K562 (cell line): ENCODE data around the gene PHF21B. TPM values are rescaled to one million over a fixed set of nuclear protein-coding genes. Genes with fewer than 3 reads are reported as not detected.

ENCODE experiments used
- CHD4 ChIP-seq: fragments of 200-600 bp; sonication (generic); IDR thresholded peaks from 3 replicates; pipeline ENCODE4 v1.6.1; 2012; ENCODE audit warnings: low read depth, mild to moderate bottlenecking, mixed read lengths, low read length, inconsistent platforms; ENCODE audit not compliant: insufficient read depth, insufficient replicate concordance, poor library complexity, severe bottlenecking
- DPF2 ChIP-seq: fragments of 450-650 bp; IDR thresholded peaks from 2 replicates; pipeline ENCODE4 v1.6.1; 2016
- ERF ChIP-seq: fragments of 450-650 bp; formaldehyde crosslinking; IDR thresholded peaks from 2 replicates; pipeline ENCODE4 v1.4.0; 2020; ENCODE audit warnings: mild to moderate bottlenecking, mixed read lengths
- GABPB2 ChIP-seq: fragments of 250-450 bp; sonication (Bioruptor Pico); conservative IDR thresholded peaks from 2 replicates; pipeline ENCODE4 v1.5.1; 2021; ENCODE audit warnings: mild to moderate bottlenecking
- NFE2L1 ChIP-seq: fragments of 450-650 bp; IDR thresholded peaks from 2 replicates; pipeline ENCODE4 v1.6.1; 2016; ENCODE audit warnings: missing genetic modification characterization, low read depth, mild to moderate bottlenecking, missing compliant biosample characterization, moderate library complexity, borderline replicate concordance
- TAF9B ChIP-seq: fragments of 450-650 bp; IDR thresholded peaks from 2 replicates; pipeline ENCODE4 v1.6.1; 2018; ENCODE audit warnings: mild to moderate bottlenecking; ENCODE audit not compliant: partially characterized antibody
- ZNF324 ChIP-seq: fragments of 250-450 bp; sonication (Bioruptor Pico); IDR thresholded peaks from 2 replicates; pipeline ENCODE4 v1.4.0; 2020; ENCODE audit warnings: mild to moderate bottlenecking
- ZNF57 ChIP-seq: fragments of 450-650 bp; formaldehyde crosslinking; IDR thresholded peaks from 2 replicates; pipeline ENCODE4 v1.4.0; 2020; ENCODE audit warnings: mild to moderate bottlenecking, moderate library complexity
- ZNF79 ChIP-seq: fragments of 250-450 bp; sonication (Bioruptor Pico); IDR thresholded peaks from 2 replicates; pipeline ENCODE4 v1.4.0; 2020; ENCODE audit warnings: low read depth, mild to moderate bottlenecking, moderate library complexity
- polyA plus RNA-seq, 8 experiments: library from polyadenylated mRNA; depleted of rRNA in 4 of 8; stranded (reverse) in 5 of 8; unstranded in 3 of 8; fragments of >200 nt; fragmentation: Nextera tagmentation in 2 of 8; fragmentation: Illumina TruSeq in 1 of 8; extraction: Ambion mirVana in 2 of 8; extraction: Trizol in 1 of 8; gene quantifications; 2 replicates each; pipeline versions ENCODE4 v1.2.1 to v1.2.3, GENCODE V29; 2011 to 2014; ENCODE audit warnings: inconsistent platforms in 1 of 8, missing spikeins in 1 of 8
- total RNA-seq, 7 experiments: library from RNA; depleted of rRNA in 6 of 7; stranded (reverse); fragments of >200 nt in 6 of 7; fragmentation: Illumina TruSeq in 2 of 7; extraction: Trizol in 2 of 7; gene quantifications; 2 replicates each; pipeline versions ENCODE4 v1.2.1 to v1.2.3, GENCODE V29; 2011 to 2021; ENCODE audit warnings: low replicate concordance in 1 of 7
- TF ChIP-seq, protein P1 (sequence below): fragments of 450-650 bp; IDR thresholded peaks from 2 replicates; pipeline ENCODE4 v1.7.1; 2018; ENCODE audit warnings: mild to moderate bottlenecking, low read depth; ENCODE audit not compliant: partially characterized antibody
- TF ChIP-seq, protein P2 (sequence below): fragments of 450-650 bp; IDR thresholded peaks from 2 replicates; pipeline ENCODE4 v1.6.1; 2014; ENCODE audit warnings: low read depth, mild to moderate bottlenecking, moderate library complexity, borderline replicate concordance
- TF ChIP-seq, protein P3 (sequence below), 3 experiments: fragments of 200-800 bp in 1 of 3; sonication (Bioruptor generic) in 1 of 3; sonication (generic) in 1 of 3; formaldehyde crosslinking in 1 of 3; IDR thresholded peaks; 2 replicates each; pipeline versions ENCODE4 v1.6.1 to v1.8.0; 2016 to 2022; ENCODE audit warnings: mild to moderate bottlenecking in 2 of 3, missing compliant biosample characterization in 2 of 3, missing genetic modification characterization in 2 of 3, missing genetic modification reagents in 1 of 3
- TF ChIP-seq, protein P4 (sequence below): IDR thresholded peaks from 3 replicates; pipeline ENCODE4 v1.6.1; 2011; ENCODE audit warnings: borderline replicate concordance, mild to moderate bottlenecking, moderate library complexity; ENCODE audit not compliant: insufficient read length; ENCODE audit errors: extremely low read depth

PHF21B gene
- total and polyA plus RNA-seq, 9 of the 15 experiments (the other 6 are each of a cell fraction or from before 2014, with no cell fraction given): 0.04 TPM; not detected in 8

DNA sequence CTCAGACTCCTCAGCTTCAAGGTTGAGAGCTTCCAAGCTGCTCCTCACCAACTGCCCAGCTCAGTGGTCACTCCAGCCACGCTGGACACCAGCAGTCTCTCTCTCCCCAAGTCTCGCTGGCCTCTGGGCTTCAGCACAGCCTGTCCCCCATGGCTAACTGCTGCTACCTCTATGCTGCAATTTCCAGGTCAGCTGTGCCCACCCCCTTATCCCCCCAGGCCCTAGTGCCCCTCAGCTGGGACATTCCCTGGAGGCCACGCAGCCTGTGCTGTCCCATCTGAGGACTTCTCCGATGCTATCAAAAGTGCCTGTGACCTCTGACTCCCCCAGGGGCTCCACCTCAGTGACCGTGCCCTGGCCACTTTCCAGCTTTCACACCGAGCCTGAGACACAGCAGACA lies 37.5 kb upstream of the PHF21B start (continued):
- TF ChIP-seq, protein P1, sequence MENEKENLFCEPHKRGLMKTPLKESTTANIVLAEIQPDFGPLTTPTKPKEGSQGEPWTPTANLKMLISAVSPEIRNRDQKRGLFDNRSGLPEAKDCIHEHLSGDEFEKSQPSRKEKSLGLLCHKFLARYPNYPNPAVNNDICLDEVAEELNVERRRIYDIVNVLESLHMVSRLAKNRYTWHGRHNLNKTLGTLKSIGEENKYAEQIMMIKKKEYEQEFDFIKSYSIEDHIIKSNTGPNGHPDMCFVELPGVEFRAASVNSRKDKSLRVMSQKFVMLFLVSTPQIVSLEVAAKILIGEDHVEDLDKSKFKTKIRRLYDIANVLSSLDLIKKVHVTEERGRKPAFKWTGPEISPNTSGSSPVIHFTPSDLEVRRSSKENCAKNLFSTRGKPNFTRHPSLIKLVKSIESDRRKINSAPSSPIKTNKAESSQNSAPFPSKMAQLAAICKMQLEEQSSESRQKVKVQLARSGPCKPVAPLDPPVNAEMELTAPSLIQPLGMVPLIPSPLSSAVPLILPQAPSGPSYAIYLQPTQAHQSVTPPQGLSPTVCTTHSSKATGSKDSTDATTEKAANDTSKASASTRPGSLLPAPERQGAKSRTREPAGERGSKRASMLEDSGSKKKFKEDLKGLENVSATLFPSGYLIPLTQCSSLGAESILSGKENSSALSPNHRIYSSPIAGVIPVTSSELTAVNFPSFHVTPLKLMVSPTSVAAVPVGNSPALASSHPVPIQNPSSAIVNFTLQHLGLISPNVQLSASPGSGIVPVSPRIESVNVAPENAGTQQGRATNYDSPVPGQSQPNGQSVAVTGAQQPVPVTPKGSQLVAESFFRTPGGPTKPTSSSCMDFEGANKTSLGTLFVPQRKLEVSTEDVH: no peak
- no peak for TF ChIP-seq GABPB2 (CRISPR knock-in tag)
- TF ChIP-seq, protein P2, sequence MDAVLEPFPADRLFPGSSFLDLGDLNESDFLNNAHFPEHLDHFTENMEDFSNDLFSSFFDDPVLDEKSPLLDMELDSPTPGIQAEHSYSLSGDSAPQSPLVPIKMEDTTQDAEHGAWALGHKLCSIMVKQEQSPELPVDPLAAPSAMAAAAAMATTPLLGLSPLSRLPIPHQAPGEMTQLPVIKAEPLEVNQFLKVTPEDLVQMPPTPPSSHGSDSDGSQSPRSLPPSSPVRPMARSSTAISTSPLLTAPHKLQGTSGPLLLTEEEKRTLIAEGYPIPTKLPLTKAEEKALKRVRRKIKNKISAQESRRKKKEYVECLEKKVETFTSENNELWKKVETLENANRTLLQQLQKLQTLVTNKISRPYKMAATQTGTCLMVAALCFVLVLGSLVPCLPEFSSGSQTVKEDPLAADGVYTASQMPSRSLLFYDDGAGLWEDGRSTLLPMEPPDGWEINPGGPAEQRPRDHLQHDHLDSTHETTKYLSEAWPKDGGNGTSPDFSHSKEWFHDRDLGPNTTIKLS: no peak
- TF ChIP-seq, protein P3, sequence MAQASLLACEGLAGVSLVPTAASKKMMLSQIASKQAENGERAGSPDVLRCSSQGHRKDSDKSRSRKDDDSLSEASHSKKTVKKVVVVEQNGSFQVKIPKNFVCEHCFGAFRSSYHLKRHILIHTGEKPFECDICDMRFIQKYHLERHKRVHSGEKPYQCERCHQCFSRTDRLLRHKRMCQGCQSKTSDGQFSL (CRISPR knock-in tag; IDR thresholded peaks at IDR 0.05): no peak
- TF ChIP-seq, protein P3 (tag; IDR thresholded peaks at IDR 0.05): no peak
- no peak for TF ChIP-seq ZNF324 (CRISPR knock-in tag)
- TF ChIP-seq ZNF79: no peak
- TF ChIP-seq NFE2L1: no peak
- TF ChIP-seq ZNF57 (CRISPR knock-in tag): no peak
- no peak for TF ChIP-seq DPF2
- no peak for TF ChIP-seq CHD4
- no peak for TF ChIP-seq ERF (CRISPR knock-in tag)
- no peak for TF ChIP-seq TAF9B
- TF ChIP-seq, protein P4, sequence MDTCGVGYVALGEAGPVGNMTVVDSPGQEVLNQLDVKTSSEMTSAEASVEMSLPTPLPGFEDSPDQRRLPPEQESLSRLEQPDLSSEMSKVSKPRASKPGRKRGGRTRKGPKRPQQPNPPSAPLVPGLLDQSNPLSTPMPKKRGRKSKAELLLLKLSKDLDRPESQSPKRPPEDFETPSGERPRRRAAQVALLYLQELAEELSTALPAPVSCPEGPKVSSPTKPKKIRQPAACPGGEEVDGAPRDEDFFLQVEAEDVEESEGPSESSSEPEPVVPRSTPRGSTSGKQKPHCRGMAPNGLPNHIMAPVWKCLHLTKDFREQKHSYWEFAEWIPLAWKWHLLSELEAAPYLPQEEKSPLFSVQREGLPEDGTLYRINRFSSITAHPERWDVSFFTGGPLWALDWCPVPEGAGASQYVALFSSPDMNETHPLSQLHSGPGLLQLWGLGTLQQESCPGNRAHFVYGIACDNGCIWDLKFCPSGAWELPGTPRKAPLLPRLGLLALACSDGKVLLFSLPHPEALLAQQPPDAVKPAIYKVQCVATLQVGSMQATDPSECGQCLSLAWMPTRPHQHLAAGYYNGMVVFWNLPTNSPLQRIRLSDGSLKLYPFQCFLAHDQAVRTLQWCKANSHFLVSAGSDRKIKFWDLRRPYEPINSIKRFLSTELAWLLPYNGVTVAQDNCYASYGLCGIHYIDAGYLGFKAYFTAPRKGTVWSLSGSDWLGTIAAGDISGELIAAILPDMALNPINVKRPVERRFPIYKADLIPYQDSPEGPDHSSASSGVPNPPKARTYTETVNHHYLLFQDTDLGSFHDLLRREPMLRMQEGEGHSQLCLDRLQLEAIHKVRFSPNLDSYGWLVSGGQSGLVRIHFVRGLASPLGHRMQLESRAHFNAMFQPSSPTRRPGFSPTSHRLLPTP: no peak
